GM23248 (cell line): Measurements from ENCODE around the gene FBXO38.

Experiments used
- EZH2 ChIP-seq: fragments of 200-600 bp; sonication (generic); IDR thresholded peaks from 2 replicates; pipeline ENCODE4 v1.6.1; 2018; ENCODE audit warnings: antibody characterized with exemption, mild to moderate bottlenecking; ENCODE audit not compliant: insufficient read depth, poor library complexity, severe bottlenecking
- EZH2phosphoT487 ChIP-seq: fragments of 200-600 bp; sonication (generic); IDR thresholded peaks from 2 replicates; pipeline ENCODE4 v1.6.1; 2018; ENCODE audit warnings: antibody characterized with exemption, moderate library complexity, mild to moderate bottlenecking, low read depth; ENCODE audit not compliant: insufficient read depth

- TF ChIP-seq EZH2phosphoT487 (no peak), EZH2 (no peak)
Measured at GRCh38 chr5:148353634-148354033, 30.1 kb upstream of the FBXO38 start.
